Omental fat pad (tissue), 4 donors: ENCODE data around the gene FAM193B. TPM values are rescaled to one million over a fixed set of nuclear protein-coding genes. Genes with fewer than 3 reads are reported as not detected.
"Not testable (repeated sequence)": the region's sequence is repeated elsewhere in the genome, so short reads cannot be mapped to it uniquely, and the experiment has no call there.

Experiments
- ATAC-seq: fragments of 150-250 bp; one replicate; pipeline ENCODE4 v1.9.1; 2016; ENCODE audit warnings: mild to moderate bottlenecking, moderate library complexity; ENCODE audit not compliant: low FRiP score
- DNase-seq: peaks from one replicate; pipeline ENCODE4 v3.0.0-alpha.2; 2019; ENCODE audit warnings: low spot score
- total RNA-seq, 4 donors: library from RNA; depleted of rRNA; stranded (reverse); fragments of >200 nt; gene quantifications; one replicate each; pipeline ENCODE4 v1.1.0, GENCODE V29; 2016
- TF ChIP-seq, protein P1 (sequence below), 3 donors: fragments of 450-650 bp; IDR thresholded peaks; one replicate each; pipeline ENCODE4 v1.5.1; 2016 to 2017; ENCODE audit warnings: antibody characterized with exemption in 3 of 3, mild to moderate bottlenecking in 3 of 3, moderate library complexity in 2 of 3

Gene FAM193B
- total RNA-seq, 4 donors from 2014 or later = 43.3 to 92.5 (median 50.9) TPM

DNA sequence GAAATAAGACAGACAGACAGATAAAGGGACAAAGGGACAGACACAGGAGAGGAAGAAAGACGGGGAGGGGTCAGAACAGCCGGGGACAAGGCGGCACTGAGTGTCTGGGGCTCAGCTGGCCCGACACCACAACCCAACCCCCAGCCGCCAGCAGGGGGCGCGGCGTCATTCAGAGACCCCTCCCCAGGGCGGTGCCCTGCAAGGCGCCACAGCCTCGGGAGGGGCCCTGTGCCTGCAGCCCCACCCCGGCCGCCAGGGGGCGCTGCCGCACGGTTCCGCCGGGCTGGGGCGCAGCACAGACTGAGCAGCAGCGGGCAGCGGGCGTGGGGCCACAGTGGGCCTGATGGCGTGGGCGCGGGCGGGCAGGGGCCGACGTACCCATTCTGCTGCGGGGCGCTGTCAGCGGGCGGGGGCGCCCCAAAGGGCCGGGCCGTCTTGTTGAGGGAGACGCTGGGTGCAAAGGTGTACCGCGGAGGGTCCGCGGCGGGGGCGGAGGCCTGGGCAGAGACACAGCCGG lies 62.9 kb downstream of the FAM193B start:
- no peak for DNase-seq
- TF ChIP-seq, protein P1, sequence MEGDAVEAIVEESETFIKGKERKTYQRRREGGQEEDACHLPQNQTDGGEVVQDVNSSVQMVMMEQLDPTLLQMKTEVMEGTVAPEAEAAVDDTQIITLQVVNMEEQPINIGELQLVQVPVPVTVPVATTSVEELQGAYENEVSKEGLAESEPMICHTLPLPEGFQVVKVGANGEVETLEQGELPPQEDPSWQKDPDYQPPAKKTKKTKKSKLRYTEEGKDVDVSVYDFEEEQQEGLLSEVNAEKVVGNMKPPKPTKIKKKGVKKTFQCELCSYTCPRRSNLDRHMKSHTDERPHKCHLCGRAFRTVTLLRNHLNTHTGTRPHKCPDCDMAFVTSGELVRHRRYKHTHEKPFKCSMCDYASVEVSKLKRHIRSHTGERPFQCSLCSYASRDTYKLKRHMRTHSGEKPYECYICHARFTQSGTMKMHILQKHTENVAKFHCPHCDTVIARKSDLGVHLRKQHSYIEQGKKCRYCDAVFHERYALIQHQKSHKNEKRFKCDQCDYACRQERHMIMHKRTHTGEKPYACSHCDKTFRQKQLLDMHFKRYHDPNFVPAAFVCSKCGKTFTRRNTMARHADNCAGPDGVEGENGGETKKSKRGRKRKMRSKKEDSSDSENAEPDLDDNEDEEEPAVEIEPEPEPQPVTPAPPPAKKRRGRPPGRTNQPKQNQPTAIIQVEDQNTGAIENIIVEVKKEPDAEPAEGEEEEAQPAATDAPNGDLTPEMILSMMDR (IDR thresholded peaks at IDR 0.05) = no peak
- ATAC-seq = no peak

DNA sequence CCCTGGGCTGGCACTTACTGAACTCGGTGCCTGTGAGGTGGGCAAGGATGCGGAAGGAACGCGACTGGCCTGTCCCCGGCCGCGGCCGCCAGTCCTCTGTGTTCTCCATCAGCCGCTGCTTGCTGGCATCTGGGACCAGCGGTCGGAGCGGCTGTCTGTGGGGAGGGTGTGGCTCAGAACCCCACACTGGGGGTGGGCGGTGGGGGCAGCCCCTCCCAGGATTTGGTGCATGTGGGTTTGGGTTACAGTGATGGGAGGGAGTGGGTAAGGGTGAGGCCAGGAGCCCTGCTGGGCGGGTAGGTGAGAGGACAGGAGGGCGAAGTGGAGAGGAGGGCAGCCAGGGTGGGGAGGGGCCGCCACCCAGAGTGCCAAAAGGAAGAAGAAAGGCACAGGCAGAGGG lies 63.4 kb downstream of the FAM193B start:
- DNase-seq (no peak), ATAC-seq (no peak)
- TF ChIP-seq, protein P1 (IDR thresholded peaks at IDR 0.05) = no peak

DNA sequence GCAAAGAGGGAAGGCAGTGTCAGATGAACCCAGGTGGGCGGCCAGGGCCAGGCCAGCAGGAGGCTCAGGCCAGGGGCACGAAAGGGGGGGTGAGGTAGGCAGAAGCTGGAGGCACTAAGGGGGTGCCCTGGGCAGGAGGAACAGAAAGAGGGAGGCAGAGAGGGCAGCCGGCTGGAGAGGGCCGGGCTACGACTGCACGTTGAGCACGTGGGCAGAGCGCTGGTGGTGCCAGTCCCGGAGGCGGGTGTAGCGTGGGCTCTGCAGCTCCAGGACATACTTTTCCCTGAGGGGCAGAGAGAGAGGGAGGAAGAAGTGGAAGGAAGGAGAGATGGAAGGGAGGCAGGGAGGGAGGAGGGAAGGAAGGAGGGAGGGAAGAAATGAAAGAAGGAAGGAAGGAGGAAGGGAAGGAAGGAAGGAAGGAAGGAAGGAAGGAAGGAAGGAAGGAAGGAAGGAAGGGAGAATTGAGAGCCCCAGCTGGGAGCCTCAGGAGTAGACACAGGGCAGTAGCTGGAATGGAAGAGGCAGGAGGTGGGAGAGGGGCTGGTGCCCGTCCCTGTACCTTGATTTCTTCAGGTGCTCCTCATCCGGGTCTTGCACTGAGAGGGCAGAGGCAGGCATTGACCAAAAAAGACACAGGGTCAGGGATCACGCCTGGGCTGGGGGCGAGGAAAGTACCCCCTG lies 63.9 kb downstream of the FAM193B start:
- no peak for ATAC-seq
- TF ChIP-seq, protein P1 (IDR thresholded peaks at IDR 0.05) = no peak
- no peak for DNase-seq

DNA sequence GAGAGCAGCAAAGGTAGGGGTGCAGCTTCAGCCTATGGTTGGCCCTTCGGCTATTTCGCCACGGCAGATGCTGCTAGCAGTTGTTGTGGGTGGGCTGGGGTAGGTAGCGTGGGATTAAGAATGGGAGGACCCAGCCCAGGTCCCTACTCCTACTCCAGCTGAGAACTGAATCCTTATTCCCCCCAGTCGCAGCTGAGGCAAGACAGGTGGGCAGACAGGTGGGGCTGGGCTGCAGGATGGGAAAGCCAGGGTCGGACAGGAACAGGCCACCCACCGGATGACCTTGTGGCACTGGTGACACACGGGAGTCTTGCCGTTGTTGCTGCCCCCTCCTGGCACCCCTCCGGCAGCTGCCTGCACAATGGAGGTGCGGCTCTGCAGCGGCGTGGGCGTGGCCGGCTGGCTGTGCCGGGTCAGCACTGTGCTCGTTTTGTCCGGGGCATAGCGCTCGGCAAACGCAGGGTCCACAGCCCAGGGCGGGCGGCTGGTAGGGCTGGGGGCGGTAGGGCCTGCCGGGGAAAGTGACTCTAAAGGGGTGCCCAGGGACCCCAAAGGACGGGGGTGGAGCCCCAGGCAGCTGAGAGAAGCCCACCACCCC lies 65.1 kb downstream of the FAM193B start:
- no peak for DNase-seq
- ATAC-seq = no peak

DNA sequence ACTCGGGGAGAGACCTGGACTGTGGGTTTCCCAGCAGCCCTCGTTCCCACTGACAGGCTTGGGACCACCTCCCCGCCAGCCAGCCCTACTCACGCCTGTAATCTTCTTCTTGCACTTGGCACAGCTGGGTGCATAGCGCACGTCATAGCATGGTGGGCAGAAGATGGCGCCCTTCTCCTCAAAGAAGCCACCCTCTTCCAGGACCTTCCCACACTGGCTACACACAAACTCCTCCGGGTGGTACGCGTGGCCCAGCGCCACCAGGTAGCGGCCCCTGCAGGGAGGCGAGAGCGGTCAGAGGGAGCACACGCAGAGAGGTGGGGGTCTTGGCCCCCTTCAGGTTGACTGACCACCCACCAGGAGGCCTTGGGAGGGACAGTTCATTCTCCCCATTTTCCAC lies 66.4 kb downstream of the FAM193B start:
- ATAC-seq (no peak), DNase-seq (no peak)
- TF ChIP-seq, protein P1 (IDR thresholded peaks at IDR 0.05) = no peak

More for the DNA sequence above, 65.1 kb downstream of the FAM193B start:
- TF ChIP-seq, protein P1 (IDR thresholded peaks at IDR 0.05) = no peak

DNA sequence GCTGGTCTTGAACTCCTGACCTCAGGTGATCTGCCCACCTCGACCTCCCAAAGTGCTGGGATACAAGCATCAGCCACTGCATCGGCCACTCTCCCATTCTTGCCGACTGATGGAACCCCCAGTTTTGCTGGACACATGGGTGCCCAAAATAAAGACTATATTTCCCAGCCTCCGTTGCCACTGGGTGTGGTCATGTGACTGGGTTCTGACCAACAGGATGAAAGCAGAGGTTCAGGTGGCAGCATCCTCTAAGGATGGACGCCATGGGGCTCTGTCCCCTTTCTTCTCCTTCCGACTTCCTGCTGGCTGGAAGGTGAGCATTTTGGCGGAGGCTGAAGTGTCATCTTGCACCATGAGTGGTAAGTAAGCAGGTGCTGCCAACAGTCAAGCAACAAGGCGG lies 67.2 kb downstream of the FAM193B start:
- TF ChIP-seq, protein P1 (IDR thresholded peaks at IDR 0.05) = no peak
- DNase-seq (no peak), ATAC-seq (no peak)

DNA sequence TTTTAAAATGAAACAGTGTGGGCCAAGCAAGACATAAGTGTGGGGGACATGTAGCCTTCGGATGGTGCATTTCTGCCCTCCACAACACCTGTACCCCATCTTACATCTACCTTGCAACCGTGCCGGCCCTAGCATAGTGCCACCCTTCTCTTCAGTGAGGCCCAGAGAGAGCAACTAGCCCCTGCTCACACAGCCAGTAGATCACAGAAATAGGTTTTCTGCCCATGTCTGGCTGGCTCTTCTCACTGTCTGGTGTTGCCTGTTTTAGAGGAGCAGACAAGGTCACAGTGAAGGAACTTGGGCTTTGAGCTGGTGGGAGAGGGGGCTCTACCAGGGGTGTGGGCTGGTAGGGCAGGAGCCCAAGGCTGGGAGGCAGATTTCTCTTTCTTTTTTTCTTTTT lies 68.1 kb downstream of the FAM193B start:
- DNase-seq (no peak), ATAC-seq (no peak)
- TF ChIP-seq, protein P1 (IDR thresholded peaks at IDR 0.05) = no peak

DNA sequence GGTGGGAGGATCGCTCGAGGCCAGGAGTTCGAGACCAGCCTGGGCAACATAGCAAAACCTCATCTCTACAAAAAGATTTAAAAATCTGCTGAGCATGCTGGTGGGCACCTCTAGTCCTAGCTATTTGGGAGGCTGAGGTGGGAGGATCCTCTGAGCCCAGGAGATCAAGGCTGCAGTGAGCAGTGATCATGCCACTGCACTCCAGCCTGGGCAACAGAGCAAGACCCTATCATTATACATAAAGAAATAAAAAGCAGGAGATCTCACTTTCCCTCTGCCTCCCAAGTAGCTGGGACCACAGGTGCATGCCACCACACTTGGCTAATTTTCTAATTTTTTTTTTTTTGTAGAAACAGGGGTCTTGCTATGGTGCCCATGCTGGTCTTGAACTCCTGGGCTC lies 68.6 kb downstream of the FAM193B start:
- not testable (repeated sequence) for DNase-seq, ATAC-seq
